ENCODE results near the gene AKAP10. TPM values are rescaled to one million over a fixed set of nuclear protein-coding genes. Genes with fewer than 3 reads are reported as not detected.
"Not testable (repeated sequence)": the region's sequence is repeated elsewhere in the genome, so short reads cannot be mapped to it uniquely, and the experiment has no call there.

The AKAP10 gene, protein sequence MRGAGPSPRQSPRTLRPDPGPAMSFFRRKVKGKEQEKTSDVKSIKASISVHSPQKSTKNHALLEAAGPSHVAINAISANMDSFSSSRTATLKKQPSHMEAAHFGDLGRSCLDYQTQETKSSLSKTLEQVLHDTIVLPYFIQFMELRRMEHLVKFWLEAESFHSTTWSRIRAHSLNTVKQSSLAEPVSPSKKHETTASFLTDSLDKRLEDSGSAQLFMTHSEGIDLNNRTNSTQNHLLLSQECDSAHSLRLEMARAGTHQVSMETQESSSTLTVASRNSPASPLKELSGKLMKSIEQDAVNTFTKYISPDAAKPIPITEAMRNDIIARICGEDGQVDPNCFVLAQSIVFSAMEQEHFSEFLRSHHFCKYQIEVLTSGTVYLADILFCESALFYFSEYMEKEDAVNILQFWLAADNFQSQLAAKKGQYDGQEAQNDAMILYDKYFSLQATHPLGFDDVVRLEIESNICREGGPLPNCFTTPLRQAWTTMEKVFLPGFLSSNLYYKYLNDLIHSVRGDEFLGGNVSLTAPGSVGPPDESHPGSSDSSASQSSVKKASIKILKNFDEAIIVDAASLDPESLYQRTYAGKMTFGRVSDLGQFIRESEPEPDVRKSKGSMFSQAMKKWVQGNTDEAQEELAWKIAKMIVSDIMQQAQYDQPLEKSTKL
- total RNA-seq: 40.6 and 43.2 TPM in 2 replicates

DNA sequence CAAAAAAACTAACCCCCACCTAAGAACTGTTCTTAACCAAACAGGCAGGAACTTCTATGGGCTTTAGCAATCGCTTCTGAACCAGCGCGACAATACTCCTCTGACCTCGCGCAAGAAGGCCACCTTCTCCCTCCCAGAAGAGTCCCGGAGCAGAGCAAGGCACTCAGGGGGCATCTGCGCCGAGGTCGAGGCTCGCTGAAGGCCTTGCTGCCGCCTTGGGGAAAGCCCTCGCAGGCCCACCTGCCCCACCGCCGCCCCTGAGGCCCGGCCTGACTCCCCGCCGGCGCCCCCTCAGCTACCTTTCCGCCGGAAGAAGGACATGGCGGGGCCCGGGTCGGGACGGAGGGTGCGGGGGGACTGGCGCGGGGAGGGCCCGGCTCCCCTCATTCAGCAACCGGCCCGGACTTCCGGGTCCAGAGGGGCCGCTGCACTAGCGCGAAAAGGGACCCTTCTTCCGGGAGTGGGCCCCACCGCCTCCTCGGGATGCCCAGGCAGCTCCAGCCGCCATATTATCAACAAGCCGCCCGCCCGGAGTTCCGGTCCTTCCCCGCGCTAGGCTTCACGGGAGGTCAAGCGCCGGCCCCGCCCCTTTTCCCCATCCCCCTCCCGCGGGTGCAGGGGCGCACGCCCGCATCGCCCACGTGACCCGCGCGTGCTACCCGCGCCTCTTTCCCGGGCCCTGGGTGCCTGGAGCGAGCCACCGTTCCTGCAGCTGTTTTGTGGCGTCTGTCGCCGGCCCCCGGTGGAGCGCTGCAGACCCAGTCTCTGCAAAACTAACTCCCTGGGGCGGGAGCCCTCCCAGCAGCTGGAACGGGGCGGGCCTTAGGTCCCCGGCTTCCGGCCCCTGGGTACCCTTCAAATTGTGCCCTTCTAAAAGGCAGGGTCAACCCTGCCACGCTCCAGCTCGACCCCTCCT, at the start of gene AKAP10:
TSS of gene AKAP10 (minus strand) at position 536 of the 916 bp plus-strand sequence. CDS start at position 387, 149 bp downstream.
- intact Hi-C loops (cut with micrococcal nuclease): loop anchor here (1.0 to 10.0 kb wide), 3 partner anchors 32 to 1307 kb away; partner anchors contain the start of genes MAP2K3, SPECC1 and ULK2

- intact Hi-C loops (cut with micrococcal nuclease): no loop called here
Observed at GRCh38 chr17:20026960-20027359, 49.3 kb upstream of the AKAP10 start.

GRCh38 chr17:20022701-20023100, 45.1 kb upstream of the AKAP10 start:
- intact Hi-C loops (cut with micrococcal nuclease): no loop called here

DNA sequence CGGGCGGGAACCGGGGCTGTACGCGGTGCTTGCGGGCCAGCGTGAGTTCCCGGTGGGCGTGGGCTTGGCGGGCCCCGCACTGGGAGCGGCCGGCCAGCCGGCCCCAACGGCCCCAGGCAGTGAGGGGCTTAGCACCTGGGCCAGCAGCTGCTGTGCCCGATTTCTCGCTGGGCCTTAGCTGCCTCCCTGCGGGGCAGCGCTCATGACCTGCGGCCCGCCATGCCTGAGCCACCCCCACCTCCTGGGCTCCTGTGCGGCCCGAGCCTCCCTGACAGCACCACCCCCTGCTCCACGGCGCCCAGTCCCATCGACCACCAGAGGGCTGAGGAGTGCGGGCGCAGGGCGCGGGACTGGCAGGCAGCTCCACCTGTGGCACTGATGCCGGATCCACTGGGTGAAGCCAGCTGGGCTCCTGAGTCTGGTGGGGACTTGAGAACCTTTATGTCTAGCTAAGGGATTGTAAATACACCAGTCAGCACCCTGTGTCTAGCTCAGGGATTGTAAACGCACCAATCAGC, 38.9 kb upstream of the AKAP10 start:
- intact Hi-C loops (cut with micrococcal nuclease): not testable (repeated sequence)

- intact Hi-C loops (cut with micrococcal nuclease): no loop called here
Observed at GRCh38 chr17:20012017-20012536, 34.4 kb upstream of the AKAP10 start.

DNA sequence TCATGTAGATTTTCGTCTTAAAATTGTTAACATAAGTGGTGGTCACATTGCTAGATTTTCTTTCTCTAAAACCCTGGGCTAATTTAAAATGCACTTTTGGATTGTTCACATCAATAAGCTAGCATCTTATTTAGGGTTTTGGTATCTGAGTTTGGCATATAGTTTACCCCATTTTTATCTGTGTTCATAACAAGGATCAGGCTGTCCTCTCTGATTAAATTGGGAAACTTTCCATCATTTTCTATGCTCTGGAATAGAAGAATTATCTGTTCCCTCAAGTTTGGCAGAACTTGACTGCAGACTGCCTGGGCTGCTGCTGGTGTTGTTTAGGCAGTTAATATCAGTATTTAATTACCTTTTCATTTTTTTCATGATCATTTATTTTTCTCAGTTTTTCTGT, 33.3 kb upstream of the AKAP10 start:
- intact Hi-C loops (cut with micrococcal nuclease): no loop called here

DNA sequence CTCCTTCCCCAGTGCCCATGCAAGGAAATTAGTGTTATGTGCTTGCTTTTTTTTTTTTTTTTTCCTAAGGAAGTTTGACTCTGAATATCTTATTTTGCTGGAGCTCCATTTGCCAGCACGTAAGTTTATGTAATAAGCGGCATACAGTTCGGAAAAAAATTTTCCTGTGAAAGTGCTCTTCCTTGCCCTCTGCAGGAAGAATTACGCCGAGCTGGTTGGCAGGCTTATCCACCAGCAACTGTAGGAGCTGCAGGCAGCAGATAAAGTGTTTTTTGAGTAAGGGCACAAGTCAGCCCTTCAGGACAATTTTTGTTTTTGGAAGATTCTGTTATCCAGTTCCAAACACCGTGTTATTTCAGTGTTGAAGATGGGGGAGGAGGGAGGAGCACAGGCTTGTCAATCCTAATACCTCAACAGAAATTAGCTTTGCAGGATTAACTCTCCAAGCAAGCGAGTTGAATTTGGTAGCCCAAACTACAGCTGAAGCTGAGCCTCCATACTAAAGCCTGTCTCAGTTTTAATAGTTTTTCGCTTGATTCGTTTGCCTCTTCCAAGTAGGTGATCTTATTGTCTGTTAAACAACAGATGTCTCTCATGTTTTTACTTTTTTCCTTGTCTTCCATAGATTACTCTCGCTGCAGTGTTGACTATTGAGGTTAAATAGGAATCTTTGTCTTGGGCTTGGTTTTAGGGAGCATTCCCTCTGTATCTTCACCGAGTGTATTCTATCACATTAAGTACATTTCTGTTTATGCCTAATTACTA, 32.7 kb upstream of the AKAP10 start:
- intact Hi-C loops (cut with micrococcal nuclease): no loop called here

- intact Hi-C loops (cut with micrococcal nuclease): loop anchor here (1.0 kb wide), 1 partner anchor 32 kb away; the partner anchor contains the start of gene AKAP10
Observed at GRCh38 chr17:20009302-20010098, 31.9 kb upstream of the AKAP10 start, which contains the start of gene SPECC1. Gene SPECC1, plus strand, starts transcription at chr17:20009359. Its CDS starts 87,293 bp downstream, at chr17:20096652.

- intact Hi-C loops (cut with micrococcal nuclease): loop anchor here (1.0 kb wide), 1 partner anchor 32 kb away; the partner anchor contains the start of gene AKAP10
Observed at GRCh38 chr17:20009052-20009301, 31.3 kb upstream of the AKAP10 start.

DNA sequence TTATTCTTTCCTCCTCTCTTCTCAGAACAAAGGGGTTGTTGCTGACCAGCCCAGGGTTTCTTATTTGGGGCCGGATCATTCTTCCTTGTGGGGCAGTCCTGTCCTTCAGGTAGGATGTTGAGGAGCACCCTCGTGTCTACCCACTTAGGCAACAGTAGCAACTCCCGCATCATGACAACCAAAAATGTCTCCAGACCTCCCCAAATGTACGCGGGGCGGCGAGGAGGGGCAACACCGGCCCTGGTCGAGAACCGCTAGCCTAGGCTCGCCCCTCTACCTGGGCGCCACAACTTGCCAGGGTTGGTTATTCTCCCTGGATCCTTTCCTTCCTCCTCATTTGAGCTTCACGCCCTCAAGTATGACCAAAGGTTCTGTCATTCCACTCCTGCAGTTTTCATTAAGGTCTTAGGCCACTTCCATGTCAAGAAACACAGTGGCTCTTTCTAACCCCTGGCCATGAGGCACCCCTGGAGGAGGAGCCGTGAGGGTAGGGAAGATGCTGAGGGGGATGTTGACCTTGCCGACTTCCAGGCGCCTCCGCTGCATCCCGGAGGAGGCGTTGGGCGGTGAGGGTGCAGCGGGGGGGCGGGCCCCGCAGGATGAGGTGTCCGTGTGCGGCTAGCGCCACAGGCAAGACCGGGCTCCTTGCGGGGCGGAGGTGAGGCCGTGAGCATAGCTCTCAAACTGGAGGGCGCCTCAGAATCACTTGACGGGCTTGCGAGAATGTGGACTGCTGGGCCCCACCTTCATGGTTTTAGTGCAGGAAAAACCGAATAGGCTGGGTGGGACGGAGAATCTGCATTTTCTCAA, 30.8 kb upstream of the AKAP10 start:
- intact Hi-C loops (cut with micrococcal nuclease): loop anchor here (1.0 kb wide), 1 partner anchor 31 kb away; the partner anchor contains the start of gene AKAP10

DNA sequence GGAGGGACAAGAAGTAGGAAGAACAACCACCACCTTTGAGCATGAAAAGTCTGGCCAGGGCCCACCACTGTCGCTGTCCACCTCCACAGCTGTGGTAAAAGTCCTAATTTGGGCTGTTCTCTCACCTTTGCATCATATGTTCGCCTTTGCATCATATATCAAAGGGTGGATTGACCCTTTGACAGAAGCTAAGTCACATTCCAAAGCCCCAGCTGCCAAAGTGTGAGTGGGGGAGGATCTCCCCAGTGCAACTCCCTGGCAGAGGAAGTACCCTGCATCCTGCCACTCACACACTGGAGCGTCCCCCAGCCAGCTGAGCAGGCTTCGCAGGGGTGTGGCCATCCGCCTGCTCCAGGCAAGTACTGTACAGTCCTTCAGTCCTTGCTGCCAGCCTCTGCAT, 18.9 kb upstream of the AKAP10 start:
- intact Hi-C loops (cut with micrococcal nuclease): no loop called here

- intact Hi-C loops (cut with micrococcal nuclease): no loop called here
Observed at GRCh38 chr17:19996086-19996485, 18.5 kb upstream of the AKAP10 start.

DNA sequence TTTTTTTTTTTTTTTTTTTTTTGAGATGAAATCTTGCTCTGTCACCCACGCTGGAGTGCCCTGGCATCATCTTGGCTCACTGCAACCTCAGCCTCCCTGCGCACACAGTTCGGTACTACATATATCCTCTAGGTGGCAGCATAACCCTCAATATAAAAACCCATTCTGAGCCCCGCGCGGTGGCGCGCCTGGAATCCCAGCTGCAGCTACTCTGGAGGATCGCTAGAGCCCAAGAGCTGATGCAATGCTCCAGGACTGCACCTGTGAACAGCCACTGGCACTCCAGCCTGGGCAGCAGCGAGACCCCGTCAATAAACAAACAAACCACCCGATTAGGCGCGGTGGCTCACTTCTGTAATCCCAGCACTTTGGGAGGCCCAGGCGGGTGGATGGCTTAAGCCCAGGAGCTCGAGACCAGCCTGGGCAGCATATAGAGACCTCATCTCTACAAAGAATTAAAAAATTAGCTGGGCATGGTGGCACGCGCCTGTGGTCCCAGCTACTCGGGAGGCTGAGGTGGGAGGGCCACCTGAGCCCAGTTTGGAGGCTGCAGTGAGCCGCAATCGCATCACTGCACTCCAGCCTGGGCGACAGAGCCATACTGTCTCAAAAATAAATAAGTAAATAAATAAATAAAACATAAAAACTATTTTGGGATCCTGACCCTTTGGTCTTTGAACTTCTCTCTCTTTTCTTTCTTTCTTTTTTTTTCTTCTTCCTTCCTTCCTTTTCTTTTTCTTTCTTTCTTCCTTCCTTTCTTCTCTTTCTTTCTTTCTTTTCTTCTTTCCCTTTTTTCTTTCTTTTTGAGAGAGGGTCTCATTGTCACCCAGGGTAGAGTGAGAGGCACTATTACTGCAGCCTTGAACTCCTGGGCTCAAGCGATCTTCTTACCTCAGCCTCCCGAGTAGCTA, 15.4 kb upstream of the AKAP10 start:
- intact Hi-C loops (cut with micrococcal nuclease): loop anchor here (1.0 kb wide), 1 partner anchor 123 kb away; no protein-coding TSS in a partner anchor

DNA sequence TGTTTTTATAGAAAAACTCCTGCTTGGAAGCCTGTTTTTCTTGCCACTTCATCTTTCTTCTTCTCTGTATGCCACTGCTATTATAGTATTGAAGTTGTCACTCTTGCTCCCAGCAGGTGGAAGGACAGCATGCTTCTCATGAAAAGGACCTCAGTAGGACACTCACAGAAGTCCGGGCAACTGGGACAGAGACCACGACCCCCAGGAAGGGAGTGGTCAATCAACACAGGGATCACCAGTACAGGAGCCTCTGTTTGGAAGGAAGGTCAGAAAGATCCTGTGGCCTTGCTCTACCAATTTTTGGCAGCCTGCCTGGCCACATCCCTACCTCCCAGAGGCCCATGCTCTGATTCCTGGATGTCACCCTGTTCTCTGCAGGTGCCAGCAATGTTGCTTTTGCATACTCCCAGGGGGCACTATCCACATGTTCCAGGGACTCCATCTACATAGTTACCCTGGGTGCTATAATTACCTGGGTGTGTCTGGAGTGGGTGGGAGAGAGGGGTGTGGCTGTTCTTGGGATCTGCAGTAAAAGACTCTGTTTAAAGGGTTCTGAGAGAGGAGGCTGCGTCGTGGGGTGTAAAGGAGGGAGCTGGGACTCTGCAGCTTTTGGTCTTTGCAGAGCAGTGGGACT, 13.7 kb upstream of the AKAP10 start:
- intact Hi-C loops (cut with micrococcal nuclease): no loop called here

DNA sequence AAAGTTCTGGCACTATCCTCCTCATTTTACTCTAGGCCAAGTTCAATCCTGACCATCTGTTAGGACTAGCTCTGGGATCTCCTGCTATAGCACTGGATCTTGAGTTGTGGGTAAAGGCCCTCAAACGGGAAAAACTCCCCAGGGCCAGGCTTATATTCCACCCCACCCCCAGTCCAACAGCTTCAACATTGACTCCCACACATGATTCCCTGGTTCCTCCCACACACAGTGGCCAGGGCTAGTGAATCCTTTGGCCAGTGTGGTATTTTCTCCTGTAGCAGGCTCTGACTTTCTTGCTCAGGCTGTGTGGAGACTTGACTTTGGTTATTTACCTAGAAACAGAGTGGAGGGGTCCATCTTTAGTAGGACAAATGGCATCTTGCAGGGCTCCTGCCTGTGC, 10.3 kb upstream of the AKAP10 start:
- intact Hi-C loops (cut with micrococcal nuclease): no loop called here

DNA sequence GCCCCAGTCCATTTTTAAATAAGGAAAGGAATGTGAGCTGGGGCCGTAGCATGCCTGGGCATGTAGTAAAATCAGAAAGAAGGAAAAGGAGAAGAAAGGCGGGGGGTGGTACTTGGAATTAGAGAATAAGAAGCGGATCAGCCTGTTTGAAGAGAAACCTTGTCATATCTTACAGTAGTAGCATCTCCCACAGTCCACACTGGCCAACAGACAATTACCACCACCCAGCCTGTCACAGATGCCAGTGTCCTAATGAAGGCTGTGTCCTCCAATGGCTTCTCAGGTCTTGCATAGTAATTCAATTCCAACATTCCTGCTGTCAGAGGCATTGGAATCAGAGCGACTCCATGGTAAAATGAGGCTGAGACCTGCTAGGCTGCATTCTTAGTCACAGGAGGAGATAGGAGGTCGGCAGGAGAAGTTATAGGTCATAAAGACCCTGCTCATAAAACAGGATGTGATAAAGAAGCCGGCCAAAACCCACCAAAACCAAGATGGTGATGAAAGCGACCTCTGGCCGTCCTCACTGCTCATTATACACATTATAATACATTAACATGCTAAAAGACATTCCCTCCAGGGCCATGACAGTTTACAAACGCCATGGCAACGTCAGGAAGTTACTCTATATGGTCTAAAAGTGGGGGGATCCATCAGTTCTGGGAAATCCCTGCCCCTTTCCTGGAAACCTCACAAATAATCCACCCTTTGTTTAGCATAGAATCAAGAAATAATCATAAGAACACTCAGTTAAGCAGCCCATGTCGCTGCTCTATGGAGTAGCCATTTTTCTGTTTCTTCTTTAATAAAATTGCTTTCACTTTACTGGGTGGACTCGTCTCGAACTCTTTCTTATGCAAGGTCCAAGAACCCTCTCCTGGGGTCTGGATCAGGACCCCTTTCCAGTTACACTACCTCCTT, 9.6 kb upstream of the AKAP10 start:
- intact Hi-C loops (cut with micrococcal nuclease): no loop called here

Measured in T-helper 2 cell treated with Interferon-gamma antibody and Interleukin-4, amounts not matched to agents 100 ng/mL and 5 ng/mL, for 36 hours (primary cell).